ENCODE results near the gene STMN1.
A peak's percentile ranks its signal among the peaks of the same experiment; 100 is the strongest.
"Not testable (repeated sequence)": the region's sequence is repeated elsewhere in the genome, so short reads cannot be mapped to it uniquely, and the experiment has no call there.

STMN1 gene

DNA sequence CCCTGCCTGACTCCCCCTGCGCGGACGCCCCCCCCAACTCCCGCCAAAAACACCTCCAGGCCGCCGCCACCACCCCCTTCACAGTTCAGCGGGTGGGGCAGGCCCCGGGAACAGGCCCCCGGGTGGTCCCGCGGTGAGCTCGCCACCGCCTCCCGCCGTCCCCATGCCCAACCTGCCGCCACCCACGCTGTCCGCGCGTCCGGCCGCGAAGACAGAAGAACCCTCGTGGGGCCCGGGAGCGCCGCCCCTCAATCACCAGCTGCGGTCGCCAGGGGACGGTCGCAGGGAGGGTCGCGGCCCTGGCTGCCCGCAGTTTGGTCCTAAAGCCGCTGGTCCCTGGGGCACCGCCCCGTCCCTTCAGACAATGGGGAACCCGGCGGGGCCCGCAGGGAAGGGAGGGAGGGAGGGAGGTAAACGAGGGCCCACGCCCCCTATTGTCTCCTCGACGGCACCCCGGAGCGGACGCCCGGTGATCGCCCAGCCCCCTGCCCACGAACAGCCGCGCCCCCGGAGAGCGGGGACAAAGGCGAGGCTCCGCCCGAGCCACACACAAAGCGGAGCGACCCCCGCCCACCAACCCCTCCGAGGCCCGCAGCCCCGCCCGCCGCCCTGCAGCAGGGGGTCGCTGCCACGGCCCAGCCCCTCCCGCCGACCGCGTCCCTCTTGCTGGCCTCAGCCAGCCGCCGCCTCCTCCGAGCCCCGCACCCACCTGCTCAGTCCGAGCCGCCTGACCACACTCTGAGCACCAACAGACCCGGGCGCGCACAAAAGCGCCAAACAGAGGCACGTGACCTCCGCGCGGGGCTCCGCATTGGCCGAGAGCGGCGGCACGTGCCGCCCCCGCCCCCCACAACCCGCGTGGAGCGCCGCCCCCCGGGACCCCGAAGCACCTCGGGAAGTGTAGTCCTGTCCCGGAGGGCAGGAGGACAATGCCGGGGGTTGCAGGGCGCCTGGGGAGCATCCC lies at the start of gene STMN1:
Gene STMN1, minus strand, starts transcription at position 740 of the 964 bp plus-strand sequence. CDS start 1,743 bp downstream, outside the sequence.
- FAIRE-seq (no peak), DNase-seq (ENCODE audit: low spot score) (peak; percentile 95)

DNA sequence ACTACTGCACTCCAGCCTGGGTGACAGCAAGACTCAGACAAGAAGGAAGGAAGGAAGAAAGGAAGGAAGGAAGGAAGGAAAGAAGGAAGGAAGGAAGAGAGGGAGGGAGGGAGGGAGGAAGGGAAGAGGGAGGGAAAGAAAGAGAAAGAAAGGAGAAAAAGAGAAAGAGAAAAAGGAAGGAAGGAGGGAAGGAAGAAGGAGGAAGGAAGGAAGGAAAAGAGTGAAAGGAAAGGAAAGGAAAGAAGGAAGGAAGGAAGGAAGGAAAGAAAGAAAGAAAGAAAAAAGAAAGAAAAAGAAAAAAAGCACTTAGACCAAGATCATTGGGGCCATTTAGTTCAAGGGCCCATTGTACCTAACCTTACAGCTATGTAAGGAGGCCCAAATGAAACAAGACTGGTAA lies 49.3 kb upstream of the STMN1 start:
- no peak for DNase-seq (ENCODE audit: low spot score)
- FAIRE-seq = no peak

DNA sequence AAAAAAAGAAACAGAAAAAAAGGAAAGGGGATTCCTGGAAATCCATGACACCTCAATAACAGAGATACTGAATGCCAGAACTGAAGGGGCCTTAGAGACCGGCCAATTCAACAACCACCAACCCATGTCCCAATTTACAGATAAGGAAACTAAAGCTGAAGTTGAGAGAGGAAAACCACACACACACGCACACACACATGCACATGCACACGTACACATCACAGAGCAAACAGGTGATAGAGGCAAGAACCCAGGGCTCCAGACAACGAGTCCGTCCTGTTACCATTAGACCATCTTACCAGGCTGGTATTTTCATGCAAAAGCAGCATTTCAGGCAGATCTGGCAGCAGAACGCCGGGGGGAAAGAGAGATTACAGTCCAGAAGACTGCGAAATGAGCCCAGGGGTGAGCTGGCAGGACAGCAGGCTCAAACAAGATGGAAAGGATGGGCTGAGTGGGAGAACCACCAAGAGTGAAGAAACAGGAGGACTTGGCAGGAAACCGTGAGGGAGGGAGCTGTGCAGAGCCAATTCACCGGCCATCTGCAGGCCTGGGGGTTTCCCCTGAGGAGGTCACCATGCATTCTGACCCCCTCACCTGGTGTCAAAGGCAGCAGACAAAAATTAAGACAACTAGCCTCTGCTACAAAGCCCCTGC lies 48.2 kb upstream of the STMN1 start:
- no peak for FAIRE-seq
- no peak for DNase-seq (ENCODE audit: low spot score)

DNA sequence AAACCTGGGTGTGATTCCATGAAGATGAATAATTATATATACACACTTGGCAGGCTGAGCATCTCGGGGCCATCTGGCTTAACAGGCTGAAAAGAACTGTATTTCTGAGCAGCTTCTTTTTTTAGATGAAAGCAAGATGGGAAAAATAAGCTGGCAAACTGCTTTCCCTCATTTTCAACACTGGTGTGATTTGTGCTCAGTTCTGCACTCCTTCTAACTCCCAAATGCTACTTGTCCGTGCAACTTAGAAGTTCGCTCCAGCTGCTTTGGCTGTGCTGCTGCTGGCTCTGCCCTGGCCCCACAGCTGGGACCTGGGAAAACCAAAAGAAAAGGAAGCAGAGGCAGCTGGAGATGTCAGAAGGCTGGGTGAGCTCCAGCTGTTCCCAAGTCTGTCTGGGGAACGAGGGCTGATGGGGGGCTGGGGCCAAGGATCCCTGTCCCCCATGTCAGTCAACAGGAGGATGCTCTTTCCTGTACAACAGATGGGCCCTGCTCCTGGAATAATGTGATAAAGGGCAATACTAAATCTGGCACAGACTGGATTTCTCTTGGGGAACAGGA lies 46.7 kb upstream of the STMN1 start:
- FAIRE-seq (no peak), DNase-seq (ENCODE audit: low spot score) (no peak)

DNA sequence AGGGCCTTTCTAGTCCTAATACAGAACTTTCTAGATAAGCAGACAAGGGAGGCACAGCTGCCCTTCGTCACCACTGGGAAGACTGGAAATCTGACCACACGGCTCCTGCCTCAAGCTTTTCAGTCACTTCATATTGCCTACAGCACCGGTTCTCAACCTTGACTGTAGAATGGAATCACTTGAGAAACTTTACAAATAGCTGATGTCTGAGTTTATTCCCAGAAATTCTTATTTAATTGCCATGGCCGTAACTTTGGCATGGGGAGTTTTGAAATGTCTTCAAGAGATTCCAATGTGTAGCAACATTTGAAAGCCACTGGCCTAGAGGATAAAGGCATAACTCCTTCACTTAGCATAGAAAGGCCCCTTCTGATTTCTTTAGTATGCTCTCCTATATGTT lies 42.4 kb upstream of the STMN1 start:
- no peak for FAIRE-seq

DNA sequence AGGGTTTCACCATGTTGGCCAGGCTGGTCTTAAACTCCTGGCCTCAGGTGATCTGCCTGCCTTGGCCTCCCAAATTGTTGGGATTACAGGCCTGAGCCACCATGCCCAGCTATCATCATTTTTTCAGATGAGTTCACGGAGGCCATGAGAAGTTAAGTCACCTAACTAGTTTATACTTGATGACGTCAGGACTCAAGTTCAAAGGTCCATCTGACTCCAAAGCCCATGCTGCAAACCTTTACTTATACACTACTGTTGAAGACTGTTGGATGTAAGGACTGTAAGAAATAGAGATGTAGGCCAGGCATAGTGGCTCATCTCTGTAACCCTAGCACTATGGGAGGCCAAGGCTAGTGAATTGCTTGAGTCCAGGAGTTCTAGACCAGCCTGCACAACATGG lies 40.8 kb upstream of the STMN1 start:
- DNase-seq (ENCODE audit: low spot score) (no peak), FAIRE-seq (no peak)

More for the DNA sequence above, 42.4 kb upstream of the STMN1 start:
- no peak for DNase-seq (ENCODE audit: low spot score)

DNA sequence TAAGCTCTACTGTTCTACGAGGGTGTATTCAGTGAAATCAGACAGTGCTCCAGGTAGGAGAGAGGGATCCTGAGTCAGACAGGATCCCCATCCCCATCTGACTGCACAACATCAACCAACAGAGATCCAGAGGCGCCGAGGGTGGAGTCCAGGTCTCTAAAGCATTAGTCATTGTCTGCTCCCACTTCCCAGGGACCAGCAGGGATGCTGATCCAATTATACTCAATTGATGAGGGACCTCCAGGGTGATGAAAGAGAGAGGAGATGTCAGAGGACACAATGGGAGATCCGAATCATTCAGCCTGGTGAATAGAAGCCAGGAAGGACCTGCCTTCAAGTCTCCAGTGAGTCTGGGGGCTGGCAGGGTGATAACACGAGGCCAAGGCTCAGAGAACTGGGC lies 39.5 kb upstream of the STMN1 start:
- DNase-seq (ENCODE audit: low spot score) (no peak), FAIRE-seq (no peak)

DNA sequence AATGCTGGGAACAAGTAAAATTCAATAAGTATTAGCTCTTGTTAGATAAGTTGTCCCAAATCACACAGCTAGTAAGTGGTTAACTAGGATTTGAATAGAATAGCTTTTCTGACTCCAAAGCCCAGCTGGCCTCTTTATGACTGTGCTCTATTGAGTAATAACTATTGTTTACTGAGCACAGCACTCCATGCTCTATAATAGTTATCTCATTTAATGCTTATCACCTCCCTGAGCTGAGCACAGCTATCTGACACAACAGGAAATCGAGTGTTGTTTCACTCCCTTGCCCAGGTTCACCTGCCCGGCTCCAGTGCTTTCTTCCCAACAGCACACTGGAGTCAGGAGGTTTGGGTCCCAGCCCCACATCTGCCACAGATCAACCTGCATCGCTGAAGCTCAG lies 38.8 kb upstream of the STMN1 start:
- DNase-seq (ENCODE audit: low spot score) (no peak), FAIRE-seq (no peak)

DNA sequence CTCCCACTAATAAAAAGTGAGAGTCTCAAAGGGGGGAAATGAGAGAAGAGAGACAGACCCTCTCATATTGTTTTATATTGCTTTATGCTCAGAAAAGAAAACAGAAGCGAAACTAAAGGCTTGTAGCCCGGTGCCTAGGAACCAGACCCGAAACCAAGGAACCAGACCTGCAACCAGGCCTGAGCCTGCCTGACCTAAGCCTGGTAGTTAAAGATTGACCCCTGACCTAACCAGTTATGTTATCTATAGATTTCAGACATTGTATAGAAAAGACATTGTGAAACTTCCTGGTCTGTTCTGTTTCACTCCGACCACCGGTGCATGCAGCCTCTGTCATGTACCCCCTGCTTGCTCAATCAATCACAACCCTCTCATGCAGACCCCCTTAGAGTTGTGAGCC lies 37.3 kb upstream of the STMN1 start:
- not testable (repeated sequence) for FAIRE-seq; DNase-seq (ENCODE audit: low spot score)

DNA sequence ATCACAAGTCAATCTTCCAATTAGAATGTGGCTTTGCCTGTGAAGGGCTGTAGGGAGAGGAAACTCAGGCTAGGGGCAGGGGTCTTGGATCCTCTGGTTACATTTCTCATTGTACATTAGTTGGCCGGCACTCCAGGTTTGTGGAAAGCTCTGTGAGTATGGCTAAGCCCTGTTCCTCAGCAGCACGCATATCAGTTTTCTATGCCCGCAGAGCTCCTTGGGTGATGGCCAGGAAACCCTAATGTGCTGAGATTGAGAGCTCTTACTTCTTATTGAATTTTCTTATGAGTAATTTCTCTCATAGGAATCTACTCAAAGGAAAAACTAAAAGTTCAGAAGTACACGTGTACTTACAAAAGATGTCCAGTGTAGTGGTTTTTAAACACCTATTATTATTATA lies 30.7 kb upstream of the STMN1 start:
- FAIRE-seq (no peak), DNase-seq (ENCODE audit: low spot score) (no peak)

DNA sequence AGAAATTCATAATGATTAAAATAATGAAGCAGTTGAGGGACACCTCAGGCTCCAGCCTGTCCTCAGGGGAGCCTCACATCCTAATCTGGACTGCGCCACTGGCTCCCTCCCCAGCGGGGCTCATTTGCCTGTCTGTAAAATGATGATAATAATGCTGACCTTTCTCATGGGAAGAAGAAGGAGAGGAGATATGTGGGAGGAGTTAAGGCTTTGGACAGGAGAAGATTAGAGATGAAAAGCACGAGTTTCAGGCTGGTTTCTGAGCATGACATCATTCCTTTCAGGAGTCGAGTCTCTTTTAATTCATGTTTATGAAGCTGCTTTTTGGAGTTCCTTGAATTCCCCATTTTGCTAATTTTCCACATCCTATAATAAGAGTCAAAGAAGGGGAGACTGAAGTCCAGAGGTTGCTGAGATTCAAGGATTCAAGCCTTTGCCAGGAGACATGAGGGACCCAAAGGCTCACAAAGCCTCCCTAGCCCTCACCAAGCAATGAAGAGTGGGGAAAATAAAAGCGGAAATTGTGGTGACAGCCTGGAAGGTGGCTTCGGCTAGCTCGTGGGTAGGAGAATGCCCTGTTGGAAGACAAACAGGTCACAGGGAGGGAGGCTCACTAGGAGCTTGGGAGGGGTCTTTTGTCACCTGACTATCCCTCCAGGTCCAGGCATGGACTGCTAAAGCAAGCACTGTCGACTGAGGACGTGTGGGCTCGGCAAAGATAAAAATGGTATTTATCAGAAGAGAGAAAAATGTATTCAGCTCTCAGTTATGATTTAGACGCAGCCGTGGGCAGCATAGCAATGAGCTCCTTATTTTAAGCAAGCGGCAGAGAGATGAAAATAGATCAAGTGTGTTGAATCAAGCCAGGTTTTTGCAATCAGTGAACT lies 27.5 kb upstream of the STMN1 start:
- FAIRE-seq (no peak), DNase-seq (ENCODE audit: low spot score) (no peak)

DNA sequence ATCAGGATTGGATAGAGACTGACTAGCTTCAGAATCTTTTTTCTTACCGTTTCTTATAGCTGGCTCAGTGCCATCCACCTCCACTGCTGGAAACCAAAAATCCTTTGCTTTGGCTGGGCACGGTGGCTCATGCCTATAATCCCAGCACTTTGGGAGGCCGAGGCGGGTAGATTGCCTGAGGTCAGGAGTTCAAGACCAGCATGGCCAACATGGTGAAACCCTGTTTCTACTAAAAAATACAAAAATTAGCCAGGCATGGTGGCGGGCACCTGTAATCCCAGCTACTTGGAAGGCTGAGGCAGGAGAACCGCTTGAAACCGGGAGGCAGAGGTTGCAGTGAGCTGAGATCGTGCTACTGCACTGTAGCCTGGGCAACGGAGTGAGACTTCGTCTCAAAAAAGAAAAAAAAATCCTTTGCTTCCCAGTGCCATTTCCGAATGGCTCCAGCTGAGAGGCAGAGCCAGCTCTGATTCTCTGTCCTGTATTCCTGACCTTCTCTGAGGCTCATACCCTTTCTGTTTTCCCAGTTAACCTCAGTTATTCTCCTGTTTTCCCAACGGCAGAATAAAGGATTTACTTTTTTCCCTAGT lies 26.7 kb upstream of the STMN1 start:
- DNase-seq (ENCODE audit: low spot score); FAIRE-seq: not testable (repeated sequence)

DNA sequence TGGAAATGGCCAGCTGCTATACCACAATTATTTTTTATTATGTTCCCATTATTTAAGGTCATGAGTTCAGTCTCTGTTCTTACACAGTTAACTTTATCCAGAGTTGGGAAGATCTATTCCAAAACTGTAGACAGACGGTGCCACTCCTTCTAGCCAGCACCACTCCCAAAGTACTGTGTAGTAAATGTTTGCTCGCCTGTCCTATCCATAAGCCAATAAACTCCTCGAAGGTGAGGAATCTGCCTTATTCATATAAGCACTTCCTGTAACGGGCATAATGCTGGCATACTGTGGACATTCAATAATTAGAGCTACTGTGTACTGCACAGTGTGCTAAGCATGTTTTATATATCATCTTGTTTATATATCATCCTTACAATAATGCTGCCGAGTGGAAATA lies 26.1 kb upstream of the STMN1 start:
- no peak for DNase-seq (ENCODE audit: low spot score)
- FAIRE-seq = no peak

DNA sequence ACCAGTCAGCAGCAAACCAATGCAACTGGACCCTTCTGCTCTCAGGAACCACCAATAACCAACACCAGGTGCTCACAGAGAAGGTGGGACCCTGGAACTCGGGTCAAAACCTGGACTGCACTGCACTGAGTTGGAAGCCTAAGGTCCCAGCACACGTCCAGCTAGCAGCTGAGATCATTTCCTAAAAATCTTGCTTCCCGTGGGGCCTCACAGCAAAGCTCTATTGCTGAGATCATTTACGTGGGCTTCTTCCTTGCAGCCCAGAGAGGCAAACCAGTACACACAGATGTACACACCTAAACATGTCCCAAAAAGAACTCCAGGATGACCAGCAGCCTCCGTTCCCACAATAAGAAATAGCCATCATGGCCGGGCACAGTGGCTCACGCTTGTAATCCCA lies 22.8 kb upstream of the STMN1 start:
- FAIRE-seq = no peak
- DNase-seq (ENCODE audit: low spot score) = no peak

DNA sequence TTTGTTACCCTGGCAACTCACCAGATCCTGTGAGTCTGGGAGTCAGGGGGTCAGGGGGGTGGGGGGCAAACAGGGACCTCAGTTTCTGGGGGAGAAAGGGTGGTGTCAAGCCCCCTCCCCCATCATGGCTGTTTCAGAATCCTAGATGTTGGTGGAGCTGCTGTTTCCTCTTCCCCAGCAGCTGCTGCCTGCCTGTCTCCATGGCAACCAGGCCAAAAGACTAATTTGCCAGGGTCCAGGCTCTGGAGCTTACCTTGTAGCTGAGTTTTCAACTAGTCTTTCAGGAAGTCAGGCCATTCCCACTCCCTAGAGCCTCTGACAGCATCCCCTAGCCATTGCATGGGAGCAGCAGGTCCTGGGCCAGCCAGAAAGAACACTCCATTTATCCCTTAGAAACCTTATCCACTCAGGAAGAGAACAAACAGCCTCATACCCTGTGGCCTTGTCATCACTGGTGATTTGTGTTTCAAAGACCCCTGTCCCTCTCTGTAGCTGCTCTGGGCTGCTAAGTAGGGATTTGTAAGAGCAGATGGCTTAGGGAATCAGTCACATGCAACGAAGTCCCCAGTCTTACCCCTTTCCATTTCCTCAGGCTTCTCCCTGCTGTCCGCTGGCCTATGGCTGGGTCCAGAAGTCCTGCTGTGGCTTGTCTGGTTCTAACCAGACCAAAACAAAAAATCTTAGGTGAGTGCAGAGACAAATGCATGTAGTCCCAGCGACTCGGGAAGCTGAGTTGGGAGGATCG lies 21.5 kb upstream of the STMN1 start:
- DNase-seq (ENCODE audit: low spot score) = no peak
- FAIRE-seq = no peak

DNA sequence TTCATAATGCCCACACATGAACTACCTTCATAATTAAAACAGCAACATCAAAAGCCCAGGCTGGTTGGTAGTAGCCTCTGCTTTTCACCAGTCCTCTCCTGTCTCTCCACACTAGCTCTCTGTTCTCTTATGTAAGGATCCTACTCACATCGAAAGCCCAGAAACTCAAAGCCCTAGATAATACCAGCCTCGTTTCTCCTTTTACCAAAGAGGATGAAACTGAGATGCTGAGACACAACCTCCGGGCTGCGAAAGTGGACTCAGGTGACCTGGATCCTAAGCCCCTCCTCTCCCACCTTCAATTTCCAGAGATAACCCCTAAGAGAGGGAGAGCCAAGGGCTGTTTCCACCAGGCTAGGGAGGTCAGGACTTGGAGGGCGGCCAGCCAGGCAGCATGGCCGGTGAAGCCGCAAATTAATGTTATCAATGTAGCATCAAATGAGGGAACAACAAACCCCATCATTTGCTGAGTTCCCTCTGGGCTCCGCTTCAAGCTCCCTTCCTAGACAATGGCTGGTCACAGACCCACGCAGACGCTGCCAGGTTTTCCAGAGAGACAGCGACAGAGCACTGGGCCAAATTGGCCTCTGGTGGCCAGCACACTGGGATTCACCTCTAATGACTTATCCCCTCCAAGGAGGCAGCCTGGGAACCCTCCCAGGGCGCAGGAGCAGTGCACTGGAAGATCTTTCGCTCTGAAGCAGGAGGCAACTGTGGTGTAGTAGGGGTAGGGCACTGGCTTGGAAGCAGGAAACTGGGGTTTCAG lies 20.7 kb upstream of the STMN1 start:
- DNase-seq (ENCODE audit: low spot score) (no peak), FAIRE-seq (no peak)

DNA sequence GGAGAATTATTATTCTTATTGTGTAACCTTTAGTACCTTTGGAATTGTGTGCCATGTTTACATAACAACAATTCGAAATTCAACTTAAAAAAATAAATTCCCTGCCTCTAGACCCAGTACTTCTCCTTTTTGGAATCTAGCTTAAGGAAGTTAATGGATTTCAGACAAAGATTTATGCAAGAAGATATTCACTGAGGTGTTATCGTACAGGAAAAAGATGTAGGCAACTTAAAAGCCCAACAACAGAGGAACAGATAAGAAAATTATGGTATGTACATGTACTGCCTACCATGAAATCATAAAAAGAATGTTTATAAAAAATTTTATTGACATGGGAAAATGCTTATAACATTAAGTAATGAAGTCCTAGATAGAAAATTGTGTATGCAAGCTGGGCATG lies 18.2 kb upstream of the STMN1 start:
- DNase-seq (ENCODE audit: low spot score) = no peak
- FAIRE-seq = no peak

DNA sequence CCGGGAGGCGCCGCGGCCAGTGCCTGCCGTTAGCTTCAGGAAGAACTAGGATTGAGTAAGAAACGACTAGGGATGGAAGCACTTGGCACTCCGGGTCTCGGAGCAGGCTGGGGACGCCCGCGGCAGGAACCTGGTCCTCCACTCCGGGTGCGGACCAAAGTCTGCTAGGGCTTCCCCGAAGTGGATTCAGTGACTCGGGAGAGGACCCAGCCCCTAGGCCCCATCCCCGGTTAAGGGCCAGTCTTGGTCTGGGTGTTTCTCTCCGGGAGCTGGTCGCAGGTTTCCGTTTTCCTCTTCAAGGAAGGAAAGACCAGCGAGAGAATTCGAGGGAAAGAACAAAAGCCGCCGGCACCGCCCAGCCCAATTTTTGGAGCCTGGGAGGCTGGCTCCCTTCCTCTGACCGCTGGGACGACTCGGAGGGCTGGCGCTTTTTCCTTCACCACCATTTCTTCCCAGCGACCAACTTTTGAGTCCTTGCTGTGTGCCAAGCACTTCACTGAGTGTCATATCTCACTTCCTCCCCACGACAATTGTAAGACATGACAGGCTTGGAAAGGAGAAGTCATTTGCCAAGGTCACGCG lies 16.8 kb upstream of the STMN1 start:
- DNase-seq (ENCODE audit: low spot score) = peak; percentile 32
- no peak for FAIRE-seq
